A549 treated with AZD9567 at 1 μM for 4 hours (cell line): ENCODE results near the gene TCTN1. TPM values are rescaled to one million over a fixed set of nuclear protein-coding genes. Genes with fewer than 3 reads are reported as not detected.

ENCODE experiments used
- total RNA-seq: library from RNA; stranded (reverse); fragments of 200-300 nt; extraction: Qiagen RNA extraction; gene quantifications from 5 replicates; pipeline ENCODE4 v1.2.3, GENCODE V29; 2022; ENCODE audit not compliant: insufficient read depth

Gene TCTN1
- 17.9 to 33.0 TPM (median 31.7 TPM) in 5 replicates for total RNA-seq

GRCh38 chr12:110613771-110614684 is at the start of gene TCTN1:
Gene TCTN1 (plus strand): TSS chr12:110614129. CDS start chr12:110614183, 54 bp downstream.

GRCh38 chr12:110583137-110584059 is 30.5 kb upstream of the TCTN1 start, which contains the start of gene PPTC7:
Gene PPTC7 (minus strand): TSS chr12:110583318. CDS start chr12:110583031, 287 bp downstream.

GRCh38 chr12:110688446-110689280 is 74.7 kb downstream of the TCTN1 start, which contains the start of gene HVCN1:
Gene HVCN1 (minus strand): TSS chr12:110689115. CDS start chr12:110683245, 5,870 bp downstream.

Other genes starting within 250 kb of the TCTN1 start
- gene ANAPC7, start 210.4 kb upstream of the TCTN1 start, total RNA-seq: 50.5 to 55.6 TPM (median 53.7 TPM) in 5 replicates
- 434 to 614 TPM (median 442 TPM) in 5 replicates for gene ARPC3, start 163.8 kb upstream of the TCTN1 start, total RNA-seq
- gene GPN3, start 145.9 kb upstream of the TCTN1 start, total RNA-seq: 18.4 to 37.3 TPM (median 35.8 TPM) in 5 replicates
- gene FAM216A, start 145.3 kb upstream of the TCTN1 start, total RNA-seq: 14.0 to 21.0 TPM (median 19.4 TPM) in 5 replicates
- gene VPS29, start 112.0 kb upstream of the TCTN1 start, total RNA-seq: 145 to 192 TPM (median 154 TPM) in 5 replicates
- gene RAD9B, start 111.8 kb upstream of the TCTN1 start, total RNA-seq: 0.26 to 0.40 TPM (median 0.32 TPM) in 4 of 5 replicates, not detected in the other
- 21.4 to 29.7 TPM (median 26.7 TPM) in 5 replicates for gene PPTC7, start 30.8 kb upstream of the TCTN1 start, total RNA-seq
- 0.69 to 0.88 TPM (median 0.77 TPM) in 4 of 5 replicates, not detected in the other for gene HVCN1, start 75.0 kb downstream of the TCTN1 start, total RNA-seq
- 144 to 157 TPM (median 146 TPM) in 5 replicates for gene PPP1CC, start 128.8 kb downstream of the TCTN1 start, total RNA-seq
- 0.05 TPM in 1 of 5 replicates, not detected in the others for gene CCDC63, start 232.9 kb downstream of the TCTN1 start, total RNA-seq